DLD1 (cell line): ENCODE measurements around the gene GUCY1A1.

Experiments
- in situ Hi-C: cut with HindIII; loops from 2 replicates; pipeline ENCODE4 v1.10.0; 2017; ENCODE audit warnings: low sequenced_read_pairs

Gene GUCY1A1

DNA sequence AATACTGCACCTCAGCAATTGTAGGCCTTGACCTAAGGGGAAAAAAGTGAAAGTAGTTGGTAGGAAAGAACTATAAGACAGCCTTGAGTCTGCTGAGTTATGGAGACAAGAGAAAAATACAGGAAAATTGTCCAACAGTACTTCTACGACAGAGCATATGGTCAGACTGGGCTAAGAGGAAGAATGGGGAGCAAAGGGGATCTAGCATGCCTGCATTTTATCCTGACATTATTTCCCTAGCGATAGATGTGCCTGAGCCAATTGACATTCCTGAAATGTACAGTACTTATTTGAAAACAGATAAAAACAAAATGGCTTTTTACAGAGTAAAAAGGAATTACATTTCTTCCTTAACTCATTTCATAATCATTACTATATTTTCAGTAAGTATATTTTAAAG lies 22.2 kb downstream of the GUCY1A1 start:
- in situ Hi-C loops, result no loop called here

DNA sequence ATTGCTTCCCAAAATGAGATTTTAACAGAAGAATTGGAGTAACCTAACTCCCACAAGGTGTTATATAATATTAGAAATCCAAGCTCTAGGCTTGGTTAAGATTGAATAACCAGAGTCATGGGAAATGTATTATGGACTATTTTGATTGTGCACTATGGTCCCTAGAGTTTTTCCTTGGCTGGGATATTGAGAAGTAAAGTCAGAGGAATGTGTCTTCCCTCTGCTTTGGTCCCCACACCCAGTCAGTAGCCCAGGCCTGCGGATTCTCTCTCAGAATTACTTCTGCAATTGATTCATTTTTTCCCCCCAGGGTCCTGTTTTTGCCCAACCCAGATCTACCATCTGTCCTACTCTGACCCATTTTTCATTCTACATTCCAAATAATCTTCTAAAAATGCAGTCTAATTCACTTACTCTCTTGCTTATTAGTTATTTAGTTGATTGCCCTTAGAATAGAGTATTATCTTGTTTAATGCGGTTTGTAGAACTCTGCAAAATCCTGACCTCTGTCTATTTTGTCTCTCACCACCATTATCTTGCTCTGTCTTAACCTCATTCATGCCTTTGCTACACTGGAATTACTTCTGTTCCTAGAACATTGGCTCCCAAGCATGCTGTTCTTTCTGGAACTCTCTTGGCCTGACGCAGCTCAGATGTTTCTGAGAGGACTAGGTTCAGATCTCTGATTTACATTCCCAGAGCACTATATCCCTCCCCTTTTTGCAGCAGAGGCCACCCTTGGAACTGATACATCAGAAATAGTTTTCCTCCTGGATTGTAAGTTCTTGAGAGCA lies 23.6 kb downstream of the GUCY1A1 start:
- in situ Hi-C loops, result no loop called here

GRCh38 chr4:155692361-155692760 lies 25.7 kb downstream of the GUCY1A1 start:
- in situ Hi-C loops, result no loop called here

DNA sequence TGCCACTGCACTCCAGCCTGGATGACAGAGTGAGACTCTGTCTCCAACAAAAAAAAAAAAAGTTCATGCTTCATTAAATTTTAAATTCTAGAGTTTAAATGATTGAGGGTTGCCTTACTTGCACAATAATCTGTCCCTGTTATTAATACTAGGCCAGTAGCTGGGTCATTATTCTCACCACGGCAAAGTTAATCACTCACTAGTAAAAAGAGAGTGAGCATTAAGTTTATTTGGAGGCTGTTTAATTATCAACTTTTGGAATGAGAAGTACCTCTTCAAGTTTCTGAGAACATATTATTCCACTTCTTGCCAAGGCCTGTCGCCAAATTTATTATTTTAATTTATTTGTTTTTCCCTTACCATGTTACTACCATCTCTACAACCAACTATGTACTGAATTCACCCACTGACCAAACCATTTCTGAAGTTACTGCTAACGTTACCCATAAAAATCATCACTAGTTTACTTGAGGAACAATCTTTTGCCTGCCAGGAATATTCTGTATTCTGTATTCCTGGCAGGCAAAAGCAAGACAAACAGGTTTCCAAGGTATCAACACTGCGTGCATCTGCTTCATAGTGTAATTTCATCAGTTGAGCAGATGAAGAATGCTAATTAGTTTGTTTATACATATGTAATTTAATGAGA lies 26.5 kb downstream of the GUCY1A1 start:
- in situ Hi-C loops, result no loop called here

DNA sequence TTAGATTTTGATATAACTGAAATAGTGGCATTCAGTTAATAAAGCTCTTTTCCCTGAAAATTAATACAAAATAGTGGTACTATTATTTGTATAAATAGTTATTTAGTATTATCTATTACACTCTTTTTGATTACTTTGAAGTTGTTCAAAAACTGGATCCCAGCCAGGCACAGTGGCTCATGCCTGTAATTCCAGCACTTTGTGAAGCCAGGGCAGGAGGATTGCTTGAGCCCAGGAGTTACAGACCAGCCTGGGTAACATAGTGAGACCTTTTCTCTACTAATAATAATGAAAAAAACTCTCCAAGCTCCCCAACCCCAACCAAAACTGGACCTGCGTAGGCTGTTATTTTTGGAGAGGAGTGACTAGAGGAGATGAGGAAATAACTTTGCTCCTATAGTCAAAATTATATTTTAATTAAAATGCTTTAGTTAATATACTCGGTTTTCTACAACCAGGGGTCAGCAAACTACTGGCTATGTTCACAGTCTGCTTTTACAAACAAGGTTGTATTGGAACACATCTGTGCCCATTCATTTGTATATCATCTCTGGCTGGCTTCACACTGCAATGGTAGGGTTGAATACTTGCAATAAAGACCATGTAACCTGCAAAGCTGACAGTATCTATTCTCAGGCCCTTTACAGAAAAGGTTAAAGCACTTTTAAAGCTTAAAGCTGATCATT lies 27.6 kb downstream of the GUCY1A1 start:
- in situ Hi-C loops, result no loop called here

GRCh38 chr4:155696226-155696625 lies 29.6 kb downstream of the GUCY1A1 start:
- in situ Hi-C loops, result no loop called here

- in situ Hi-C loops, result no loop called here
Measured at GRCh38 chr4:155696726-155697125, 30.1 kb downstream of the GUCY1A1 start.

GRCh38 chr4:155701827-155702226 lies 35.2 kb downstream of the GUCY1A1 start:
- in situ Hi-C loops, result no loop called here

DNA sequence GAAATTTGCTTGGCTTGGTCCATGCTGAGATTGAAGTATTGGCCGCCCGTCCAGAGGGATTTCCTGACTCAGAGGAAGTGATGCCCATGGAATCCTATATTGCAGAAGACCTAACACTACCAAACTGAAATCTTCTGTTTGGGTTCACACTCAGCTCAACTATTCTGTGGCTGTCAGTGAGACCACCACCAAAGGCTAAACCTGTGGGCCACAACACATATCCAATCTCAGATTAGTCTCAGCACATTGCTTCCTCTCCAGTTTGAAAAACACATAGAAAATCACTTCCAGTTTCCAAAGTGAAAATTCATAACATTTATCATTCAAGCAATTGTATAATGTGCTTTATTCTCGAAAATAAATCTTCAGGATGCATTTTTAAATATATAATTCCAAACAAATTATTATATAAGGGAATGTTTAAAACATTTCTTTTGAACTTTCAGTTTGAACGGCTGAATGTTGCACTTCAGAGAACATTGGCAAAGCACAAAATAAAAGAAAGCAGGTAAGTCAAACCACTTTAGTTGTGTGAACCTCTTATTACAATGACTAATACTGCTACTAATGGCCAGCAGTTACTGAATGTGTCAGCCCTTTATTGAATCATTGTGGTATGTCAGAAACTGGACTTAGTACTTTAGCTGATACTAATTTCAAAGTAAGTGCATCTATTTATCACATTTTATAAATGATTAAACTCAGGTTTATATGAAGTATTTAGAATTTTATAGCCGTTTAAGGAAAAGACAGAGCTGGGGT lies 37.0 kb downstream of the GUCY1A1 start:
- in situ Hi-C loops, result no loop called here

DNA sequence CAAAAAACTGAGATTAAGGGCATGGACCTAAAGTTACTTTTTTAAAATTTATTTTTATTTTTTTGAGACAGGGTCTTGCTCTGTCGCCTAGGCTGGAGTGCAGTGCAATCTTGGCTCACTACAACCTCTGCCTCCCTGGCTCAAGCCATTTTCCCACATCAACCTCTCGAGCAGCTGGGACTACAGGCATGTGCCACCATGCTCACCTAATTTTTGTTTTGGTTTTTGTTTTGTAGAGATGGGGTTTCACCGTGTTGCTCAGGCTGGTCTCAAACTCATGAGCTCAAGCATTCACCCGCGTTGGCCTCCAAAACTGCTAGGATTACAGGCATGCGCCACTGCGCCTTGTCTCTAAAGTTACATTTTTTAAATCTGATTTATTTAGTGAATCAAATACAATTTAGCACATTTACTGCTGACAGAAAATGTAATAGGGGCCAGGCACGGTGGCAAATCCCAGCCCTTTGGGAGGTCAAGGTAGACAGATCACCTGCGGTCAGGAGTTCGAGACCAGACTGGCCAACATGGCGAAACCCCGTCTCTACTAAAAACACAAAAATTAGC lies 38.3 kb downstream of the GUCY1A1 start:
- in situ Hi-C loops, result no loop called here

- in situ Hi-C loops, result no loop called here
Measured at GRCh38 chr4:155705664-155706063, 39.0 kb downstream of the GUCY1A1 start.

DNA sequence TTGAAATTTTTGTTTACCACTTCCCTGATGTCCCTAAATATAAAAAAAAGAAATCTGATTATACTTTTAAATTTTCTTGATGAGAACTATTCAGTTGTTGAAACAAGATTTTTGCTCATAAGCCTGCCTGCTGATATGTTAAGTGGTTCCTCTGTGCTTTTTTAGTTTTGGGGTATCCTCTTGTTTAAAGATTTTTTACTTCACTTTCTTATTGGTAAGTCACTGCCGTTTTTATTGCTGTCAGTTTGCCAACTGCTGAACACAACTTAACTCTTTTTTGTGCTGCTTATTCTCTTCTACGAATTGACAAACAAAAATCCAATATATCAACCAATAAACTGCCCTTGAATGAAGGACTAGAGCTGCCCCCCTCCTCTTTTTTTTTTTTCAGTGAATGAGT lies 39.5 kb downstream of the GUCY1A1 start:
- in situ Hi-C loops, result no loop called here

DNA sequence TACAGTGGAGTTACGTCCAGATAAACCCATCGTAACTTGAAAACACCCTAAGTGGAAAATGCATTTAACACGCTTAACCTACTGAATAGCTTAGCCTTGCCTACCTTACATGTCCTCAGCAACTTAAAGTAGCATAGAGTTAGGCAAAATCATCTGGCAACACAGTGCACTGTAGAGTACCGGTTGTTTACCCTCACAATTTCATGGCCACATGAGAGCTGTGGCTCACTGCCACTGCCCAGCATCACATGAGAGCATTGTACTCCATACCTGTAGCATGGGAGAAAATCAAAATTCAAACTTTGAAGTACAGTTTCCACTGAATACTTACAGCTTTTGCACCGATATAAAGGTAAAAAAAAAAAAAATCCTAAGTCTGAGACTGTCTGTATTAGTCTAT lies 40.6 kb downstream of the GUCY1A1 start:
- in situ Hi-C loops, result no loop called here

GRCh38 chr4:155708782-155709181 lies 42.1 kb downstream of the GUCY1A1 start:
- in situ Hi-C loops, result no loop called here

- in situ Hi-C loops, result no loop called here
Measured at GRCh38 chr4:155709918-155710317, 43.3 kb downstream of the GUCY1A1 start.

DNA sequence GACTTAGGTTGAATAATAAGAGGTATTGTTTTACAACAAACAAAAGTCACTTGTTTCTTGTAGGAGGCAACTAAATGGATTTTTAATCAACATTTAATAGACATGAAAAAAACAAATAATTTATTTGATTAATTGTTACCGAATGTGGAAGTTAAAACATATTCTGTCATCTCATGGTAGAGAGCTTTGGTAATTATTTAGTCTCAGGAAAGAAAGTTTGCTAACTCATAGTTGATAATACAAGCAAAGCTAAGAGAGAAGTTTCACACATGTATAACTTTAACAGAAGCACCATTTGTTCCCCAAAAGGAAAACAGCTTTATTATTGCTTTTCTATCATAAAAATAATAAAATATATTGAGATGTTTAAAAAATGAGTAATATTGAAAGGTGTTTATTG lies 44.9 kb downstream of the GUCY1A1 start:
- in situ Hi-C loops, result no loop called here

DNA sequence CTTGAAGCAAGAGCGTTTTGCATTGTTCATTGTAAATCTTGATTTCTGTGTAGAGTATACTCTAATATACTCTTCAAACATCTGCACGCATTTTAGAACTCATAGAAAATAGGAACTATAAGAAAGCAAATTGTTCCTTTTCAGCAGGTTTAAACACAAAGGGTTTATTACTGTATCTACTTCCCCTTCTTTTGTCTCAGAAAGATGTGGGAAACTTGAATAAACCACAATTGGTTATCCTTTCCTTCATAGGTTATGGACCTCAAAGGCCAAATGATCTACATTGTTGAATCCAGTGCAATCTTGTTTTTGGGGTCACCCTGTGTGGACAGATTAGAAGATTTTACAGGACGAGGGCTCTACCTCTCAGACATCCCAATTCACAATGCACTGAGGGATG lies 46.2 kb downstream of the GUCY1A1 start:
- in situ Hi-C loops, result no loop called here

DNA sequence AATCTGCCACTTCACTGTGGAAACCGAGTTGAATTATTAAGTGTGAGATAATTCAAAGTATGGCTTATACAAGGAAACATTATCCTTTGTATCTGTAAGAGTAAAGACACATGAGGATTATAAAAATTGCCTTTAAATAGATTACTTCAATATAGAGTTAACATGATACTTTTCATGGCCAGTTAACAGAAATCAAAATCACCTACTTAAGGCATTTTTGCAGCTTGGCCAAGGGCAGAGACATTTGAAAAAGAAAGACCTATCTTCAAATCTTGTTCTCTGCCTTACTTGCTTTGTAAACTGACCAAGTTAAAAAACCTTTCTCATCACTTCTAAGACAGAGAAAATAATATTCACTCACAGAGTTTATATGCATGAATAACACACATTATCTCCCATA lies 47.3 kb downstream of the GUCY1A1 start:
- in situ Hi-C loops, result no loop called here

- in situ Hi-C loops, result no loop called here
Measured at GRCh38 chr4:155722336-155722735, 55.7 kb downstream of the GUCY1A1 start.

DNA sequence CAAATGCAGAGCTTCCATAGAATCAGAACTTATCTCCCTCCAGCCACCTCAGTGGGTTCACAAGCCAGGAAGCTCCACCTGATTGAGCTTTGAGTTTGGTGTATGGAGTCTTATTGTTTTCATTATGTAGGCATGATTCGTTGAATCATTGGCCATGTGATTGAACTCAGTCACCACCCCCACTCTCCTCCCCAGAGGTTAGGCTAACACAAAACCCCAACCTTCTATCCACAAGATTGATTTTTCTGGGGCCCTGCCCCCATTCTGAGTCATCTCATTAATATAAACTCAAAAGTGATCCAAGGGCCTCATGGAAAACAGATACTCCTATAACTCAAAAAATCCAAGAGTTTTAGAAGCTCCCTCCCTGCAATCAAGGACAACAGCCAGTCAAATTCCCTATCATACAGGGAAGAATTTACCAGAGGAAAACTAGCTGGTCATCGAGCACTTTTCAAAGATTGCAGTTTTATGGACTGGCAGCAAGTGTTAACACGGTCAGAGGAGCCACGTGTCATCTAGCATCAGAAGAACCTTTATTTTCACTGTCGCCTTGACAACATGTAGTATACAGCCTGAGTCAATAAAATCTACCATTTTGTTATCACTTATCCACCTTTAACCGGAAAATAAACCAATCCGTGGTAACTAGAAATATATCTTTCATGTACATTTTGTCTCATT lies 56.3 kb downstream of the GUCY1A1 start:
- in situ Hi-C loops, result no loop called here
